Body of pancreas (tissue), 4 donors: ENCODE results near the gene RNF215. TPM values are rescaled to one million over a fixed set of nuclear protein-coding genes. Genes with fewer than 3 reads are reported as not detected.

Source experiments
- ATAC-seq: fragments of 150-250 bp; one replicate; pipeline ENCODE4 v1.9.1; 2016
- DNase-seq, 4 donors: peaks; one replicate each; pipeline ENCODE4 v3.0.0-alpha.2; 2019
- H3K27ac ChIP-seq, 4 donors: fragments of 200-600 bp; sonication (generic); 1 replicate in 3 of 4; 2 replicates in 1 of 4; pipeline versions ENCODE4 v1.5.1 to v1.6.1; 2016 to 2019; ENCODE audit warnings: mild to moderate bottlenecking in 1 of 4, mixed read lengths in 1 of 4, moderate library complexity in 1 of 4
- H3K27me3 ChIP-seq, 2 donors: fragments of 200-600 bp; sonication (generic); one replicate each; pipeline ENCODE4 v1.6.0; 2016; ENCODE audit warnings: mild to moderate bottlenecking in 1 of 2
- H3K36me3 ChIP-seq, 2 donors: fragments of 200-600 bp; sonication (generic); replicated peaks in 1 of 2; 2 replicates each; pipeline ENCODE4 v1.5.1; 2016; ENCODE audit warnings: low read depth in 2 of 2; ENCODE audit not compliant: insufficient read depth in 1 of 2
- H3K4me1 ChIP-seq: fragments of 200-600 bp; sonication (generic); one replicate; pipeline ENCODE4 v1.6.0; 2016
- H3K4me3 ChIP-seq, 2 donors: fragments of 200-600 bp; sonication (generic); 1 replicate in 1 of 2; 2 replicates in 1 of 2; pipeline ENCODE4 v1.5.1; 2016 to 2019
- H3K9me3 ChIP-seq, 3 donors: fragments of 200-600 bp; sonication (generic); 1 replicate in 2 of 3; 2 replicates in 1 of 3; pipeline ENCODE4 v1.5.1; 2016
- POLR2A ChIP-seq, 3 donors: fragments of 450-650 bp; IDR thresholded peaks; one replicate each; pipeline ENCODE4 v1.6.1; 2016; ENCODE audit warnings: antibody characterized with exemption in 3 of 3, mild to moderate bottlenecking in 2 of 3
- WGBS, 2 donors: methylation state at CpG; one replicate each; pipeline ENCODE4 v1.1.5; 2017; 5-methylcytosine and 5-hydroxymethylcytosine counted together
- intact Hi-C: fragments of 100-400 bp; cut with DNase I; formaldehyde crosslinking; loops from one replicate; pipeline ENCODE4 v1.15.1; 2023
- total RNA-seq, 2 donors: library from RNA; depleted of rRNA; stranded (reverse); fragments of >200 nt; gene quantifications; one replicate each; pipeline ENCODE4 v1.1.0, GENCODE V29; 2016
- TF ChIP-seq, protein P1 (sequence below), 7 experiments: fragments of 450-650 bp in 4 of 7; fragments of 200-600 bp in 3 of 7; sonication (generic) in 3 of 7; IDR thresholded peaks; one replicate each; pipeline ENCODE4 v1.5.1; 2016 to 2019; ENCODE audit warnings: antibody characterized with exemption in 7 of 7

The RNF215 gene
- total RNA-seq, 2 donors from 2014 or later, result 13.8 to 14.0 TPM

DNA sequence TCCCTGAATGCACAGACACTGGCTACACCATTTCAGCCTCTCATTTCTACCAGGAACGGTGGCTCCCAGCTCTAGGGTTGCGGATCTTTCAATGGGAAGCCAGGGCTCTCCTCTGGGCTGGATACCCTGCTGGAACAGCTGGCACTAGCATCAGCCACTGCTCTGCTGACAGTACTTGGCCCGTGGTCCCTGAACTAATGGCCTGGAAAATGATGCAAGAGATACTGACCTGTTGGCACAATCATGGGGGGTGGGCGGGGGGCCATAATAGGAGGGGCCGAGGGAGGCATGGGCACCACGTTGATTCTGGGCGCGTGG lies 49.8 kb downstream of the RNF215 start:
- TF ChIP-seq, protein P1, sequence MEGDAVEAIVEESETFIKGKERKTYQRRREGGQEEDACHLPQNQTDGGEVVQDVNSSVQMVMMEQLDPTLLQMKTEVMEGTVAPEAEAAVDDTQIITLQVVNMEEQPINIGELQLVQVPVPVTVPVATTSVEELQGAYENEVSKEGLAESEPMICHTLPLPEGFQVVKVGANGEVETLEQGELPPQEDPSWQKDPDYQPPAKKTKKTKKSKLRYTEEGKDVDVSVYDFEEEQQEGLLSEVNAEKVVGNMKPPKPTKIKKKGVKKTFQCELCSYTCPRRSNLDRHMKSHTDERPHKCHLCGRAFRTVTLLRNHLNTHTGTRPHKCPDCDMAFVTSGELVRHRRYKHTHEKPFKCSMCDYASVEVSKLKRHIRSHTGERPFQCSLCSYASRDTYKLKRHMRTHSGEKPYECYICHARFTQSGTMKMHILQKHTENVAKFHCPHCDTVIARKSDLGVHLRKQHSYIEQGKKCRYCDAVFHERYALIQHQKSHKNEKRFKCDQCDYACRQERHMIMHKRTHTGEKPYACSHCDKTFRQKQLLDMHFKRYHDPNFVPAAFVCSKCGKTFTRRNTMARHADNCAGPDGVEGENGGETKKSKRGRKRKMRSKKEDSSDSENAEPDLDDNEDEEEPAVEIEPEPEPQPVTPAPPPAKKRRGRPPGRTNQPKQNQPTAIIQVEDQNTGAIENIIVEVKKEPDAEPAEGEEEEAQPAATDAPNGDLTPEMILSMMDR (IDR thresholded peaks at IDR 0.05), result no peak
- no peak for TF ChIP-seq POLR2A (IDR thresholded peaks at IDR 0.05)
- Histone ChIP-seq H3K4me3 (no peak overlapping the region), H3K4me1 (peaks cover 8% of the 10 kb centered on the region), H3K9me3 (no peaks in the 10 kb centered on the region), H3K27me3 (no peaks in the 10 kb centered on the region), H3K36me3 (peaks cover 57 to 83% of the 10 kb centered on the region in 2 donors), H3K27ac (no peak overlapping the region)
- DNase-seq (no peak), ATAC-seq (no peak)
- 83 to 96% methylated on average over 5 to 8 of the region's 8 CpGs for WGBS, 2 donors
- intact Hi-C loops, result no loop called here

DNA sequence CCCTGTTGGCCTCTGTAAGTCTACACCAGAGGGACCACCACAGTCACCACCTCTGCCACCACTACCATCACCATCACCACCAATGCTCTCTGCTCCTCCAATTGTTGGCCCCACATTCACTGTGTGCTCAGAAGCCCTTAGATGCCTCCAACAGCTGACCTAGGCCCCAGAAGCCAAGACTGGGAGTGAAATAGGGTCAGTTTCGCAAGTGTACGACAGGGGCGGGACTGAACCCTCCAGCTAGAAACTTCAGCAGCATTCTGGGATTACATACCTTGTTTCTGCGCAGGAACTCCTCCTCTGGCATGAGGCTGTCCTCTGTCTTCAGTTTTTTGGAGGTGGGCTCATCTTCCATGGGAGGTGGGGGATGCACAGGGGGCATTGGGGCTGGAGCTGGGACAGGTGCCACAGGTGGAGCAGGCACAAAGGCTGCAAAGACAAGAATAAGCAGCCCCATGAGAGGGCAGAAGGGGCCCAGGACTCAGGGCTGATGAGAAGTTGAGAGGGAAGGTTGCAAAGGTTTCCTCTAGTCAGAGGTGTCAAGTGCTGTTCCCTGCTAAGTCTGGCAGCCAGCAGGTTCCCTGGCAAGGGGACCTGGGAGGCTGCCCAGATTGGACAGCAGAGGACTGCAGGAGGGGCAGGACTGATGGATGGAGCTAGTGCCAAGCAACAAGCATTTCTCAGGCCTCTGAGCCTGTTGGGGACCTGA lies 50.3 kb downstream of the RNF215 start:
- Histone ChIP-seq H3K27me3 (no peaks in the 10 kb centered on the region), H3K36me3 (peaks cover 53 to 82% of the 10 kb centered on the region in 2 donors), H3K4me1 (peaks cover 8% of the 10 kb centered on the region), H3K27ac (no peak overlapping the region), H3K4me3 (no peak overlapping the region), H3K9me3 (no peaks in the 10 kb centered on the region)
- no peak for DNase-seq
- WGBS, 2 donors, result 96 to 100% methylated on average over 4 of the region's 4 CpGs
- intact Hi-C loops, result no loop called here
- TF ChIP-seq, protein P1 (IDR thresholded peaks at IDR 0.05), result no peak
- no peak for TF ChIP-seq POLR2A (IDR thresholded peaks at IDR 0.05)
- no peak for ATAC-seq

DNA sequence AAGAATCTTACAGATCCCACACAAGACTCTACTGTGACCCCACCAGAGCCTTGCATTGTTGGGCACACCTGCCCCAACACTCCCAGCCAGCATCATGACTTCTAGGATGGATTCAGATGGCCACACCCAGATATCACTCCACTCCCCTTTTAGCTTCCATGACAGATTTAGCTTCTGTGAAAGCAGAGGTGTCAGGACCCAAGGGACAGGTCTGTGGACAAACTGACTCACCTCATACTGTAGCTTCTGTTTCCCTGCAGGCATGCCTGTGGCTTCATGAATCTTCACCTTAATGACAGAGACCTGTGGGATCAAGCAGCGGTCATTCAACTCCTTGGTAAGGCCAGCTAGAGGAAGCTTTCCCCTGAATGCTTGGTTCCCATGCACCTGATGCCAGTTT lies 52.0 kb downstream of the RNF215 start:
- peaks cover 43 to 65% of the 10 kb centered on the region in 2 donors for H3K36me3 ChIP-seq
- no peak overlapping the region for H3K27ac ChIP-seq
- TF ChIP-seq, protein P1 (IDR thresholded peaks at IDR 0.05), result no peak
- TF ChIP-seq POLR2A (IDR thresholded peaks at IDR 0.05), result no peak
- no peak for ATAC-seq
- no peaks in the 10 kb centered on the region for H3K4me1 ChIP-seq
- no peak for DNase-seq
- no peaks in the 10 kb centered on the region for H3K9me3 ChIP-seq
- H3K4me3 ChIP-seq, result no peak overlapping the region
- intact Hi-C loops, result no loop called here
- WGBS, 2 donors, result 100% methylated on average over 1 of the region's 1 CpG
- H3K27me3 ChIP-seq, result no peaks in the 10 kb centered on the region

DNA sequence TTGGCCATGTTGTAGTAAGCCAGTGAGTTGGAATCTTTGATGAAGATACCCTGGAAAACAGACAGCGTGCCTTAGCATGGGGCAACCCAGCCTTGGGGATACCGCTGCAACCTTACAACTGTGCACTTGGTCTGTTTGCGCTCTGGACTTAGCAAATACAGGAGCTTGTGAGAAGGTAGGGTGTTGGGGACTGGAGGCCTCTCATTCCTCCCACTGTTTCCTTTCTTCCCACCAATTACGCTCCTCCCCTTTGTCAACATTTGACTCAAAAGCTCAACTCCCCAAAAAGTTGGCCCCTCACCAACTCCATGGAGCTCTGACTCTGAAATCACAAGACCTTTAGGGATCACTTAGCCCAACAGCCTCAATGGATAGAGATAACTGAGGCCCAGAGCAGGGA lies 52.6 kb downstream of the RNF215 start:
- H3K4me1 ChIP-seq, result no peaks in the 10 kb centered on the region
- TF ChIP-seq, protein P1 (IDR thresholded peaks at IDR 0.05), result no peak
- TF ChIP-seq POLR2A (IDR thresholded peaks at IDR 0.05), result no peak
- DNase-seq (no peak), ATAC-seq (no peak)
- no peaks in the 10 kb centered on the region for H3K27me3 ChIP-seq
- intact Hi-C loops, result no loop called here
- peaks cover 37 to 59% of the 10 kb centered on the region in 2 donors for H3K36me3 ChIP-seq
- 91 to 98% methylated on average over 4 of the region's 4 CpGs for WGBS, 2 donors
- no peak overlapping the region for H3K27ac ChIP-seq
- H3K9me3 ChIP-seq, result no peaks in the 10 kb centered on the region
- H3K4me3 ChIP-seq, result no peak overlapping the region

DNA sequence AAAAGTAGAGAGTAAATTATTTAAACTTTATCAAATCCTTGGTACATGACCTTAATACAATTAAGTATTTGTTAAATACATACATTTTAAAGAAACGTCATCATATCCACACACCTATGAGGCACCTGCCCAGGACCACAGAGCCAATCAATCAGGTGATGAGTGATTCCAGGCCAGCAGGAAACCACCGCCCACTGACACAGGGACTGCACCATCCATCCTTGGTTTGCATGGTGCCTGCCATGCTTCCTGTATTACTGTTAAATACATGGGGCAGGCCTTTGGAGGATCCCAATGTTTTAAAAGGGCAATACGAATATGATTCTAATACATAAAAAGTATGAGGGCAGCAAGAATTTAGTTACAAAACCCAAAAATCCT lies 53.5 kb downstream of the RNF215 start:
- intact Hi-C loops, result no loop called here
- H3K4me1 ChIP-seq, result no peaks in the 10 kb centered on the region
- H3K9me3 ChIP-seq, result no peaks in the 10 kb centered on the region
- no peak overlapping the region for H3K27ac ChIP-seq
- TF ChIP-seq POLR2A (IDR thresholded peaks at IDR 0.05), result no peak
- TF ChIP-seq, protein P1 (IDR thresholded peaks at IDR 0.05), result no peak
- no peak for DNase-seq
- H3K36me3 ChIP-seq, result peaks cover 27 to 49% of the 10 kb centered on the region in 2 donors
- no peaks in the 10 kb centered on the region for H3K27me3 ChIP-seq
- no peak for ATAC-seq
- WGBS, 2 donors, result 88 to 93% methylated on average over 3 of the region's 3 CpGs
- H3K4me3 ChIP-seq, result no peak overlapping the region
